CD4-positive, alpha-beta memory T cell (primary cell): ENCODE data around the gene SORCS2. TPM values are rescaled to one million over a fixed set of nuclear protein-coding genes. Genes with fewer than 3 reads are reported as not detected.
A peak's percentile ranks its signal among the peaks of the same experiment; 100 is the strongest.

Source experiments
- CTCF ChIA-PET: fragments of 350-600 bp; sonication (Branson Sonifier 250); formaldehyde crosslinking; loops from one replicate; lab custom pipeline; 2021; ENCODE audit warnings: inconsistent platforms; ENCODE audit not compliant: partially characterized antibody; lab: Charles Lee
- POLR2A ChIA-PET: fragments of 350-600 bp; sonication (Branson Sonifier 250); formaldehyde crosslinking; loops from one replicate; lab custom pipeline; 2021; ENCODE audit not compliant: partially characterized antibody; lab: Charles Lee
- DNase-seq, 5 donors: peaks; one replicate each; pipeline versions ENCODE4 v3.0.0 to v3.0.0-alpha.2; 2020 to 2022; ENCODE audit warnings: mixed read lengths in 1 of 5
- H3K27ac ChIP-seq: one replicate; pipeline ENCODE4 v1.7.0; 2013; ENCODE audit warnings: low read depth, low read length
- H3K27me3 ChIP-seq: 2 replicates; pipeline ENCODE4 v1.7.0; 2013; ENCODE audit warnings: mild to moderate bottlenecking, low read length, moderate library complexity; ENCODE audit not compliant: insufficient read depth
- H3K36me3 ChIP-seq: 2 replicates; pipeline ENCODE4 v1.7.0; 2013; ENCODE audit warnings: mild to moderate bottlenecking, low read length, moderate library complexity; ENCODE audit not compliant: insufficient read depth
- H3K4me1 ChIP-seq: 2 replicates; pipeline ENCODE4 v1.7.0; 2013; ENCODE audit warnings: mild to moderate bottlenecking, low read length, moderate library complexity; ENCODE audit not compliant: insufficient read depth
- H3K4me3 ChIP-seq, 2 donors: one replicate each; pipeline ENCODE4 v1.7.0; 2013; ENCODE audit warnings: low read length in 2 of 2, mild to moderate bottlenecking in 1 of 2
- H3K9me3 ChIP-seq, 2 donors: one replicate each; pipeline ENCODE4 v1.7.0; 2013; ENCODE audit warnings: low read length in 2 of 2, control low read depth in 1 of 2; ENCODE audit not compliant: control insufficient read depth in 1 of 2
- H3K27ac Mint-ChIP-seq, 7 donors: one replicate each; pipeline ENCODE4 v1.8.0; 2020 to 2021; ENCODE audit warnings: mixed read lengths in 7 of 7, mild to moderate bottlenecking in 6 of 7, inconsistent platforms in 3 of 7, moderate library complexity in 3 of 7
- H3K27me3 Mint-ChIP-seq, 2 donors: one replicate each; pipeline ENCODE4 v1.8.0; 2020 to 2021; ENCODE audit warnings: mixed read lengths in 2 of 2
- H3K36me3 Mint-ChIP-seq, 2 donors: one replicate each; pipeline ENCODE4 v1.8.0; 2020 to 2021; ENCODE audit warnings: mixed read lengths in 2 of 2, inconsistent platforms in 1 of 2, mild to moderate bottlenecking in 1 of 2
- H3K4me1 Mint-ChIP-seq, 4 donors: one replicate each; pipeline ENCODE4 v1.8.0; 2020 to 2021; ENCODE audit warnings: mixed read lengths in 4 of 4, mild to moderate bottlenecking in 1 of 4
- H3K4me3 Mint-ChIP-seq, 8 donors: one replicate each; pipeline ENCODE4 v1.8.0; 2020 to 2021; ENCODE audit warnings: mixed read lengths in 8 of 8, mild to moderate bottlenecking in 7 of 8, moderate library complexity in 6 of 8, inconsistent platforms in 3 of 8
- H3K9me3 Mint-ChIP-seq, 8 donors: one replicate each; pipeline ENCODE4 v1.8.0; 2020 to 2021; ENCODE audit warnings: mixed read lengths in 8 of 8, mild to moderate bottlenecking in 5 of 8, inconsistent platforms in 3 of 8, moderate library complexity in 1 of 8
- intact Hi-C: fragments of 100-400 bp; cut with micrococcal nuclease; formaldehyde crosslinking; loops from one replicate; pipeline ENCODE4 v1.15.1; 2023
- polyA plus RNA-seq, 2 donors: library from polyadenylated mRNA; unstranded; fragments of 300-500 nt; fragmentation: Illumina TruSeq; gene quantifications; one replicate each; pipeline ENCODE4 v1.2.3, GENCODE V29; 2021
- total RNA-seq, 2 experiments: library from RNA; stranded (reverse); gene quantifications; one replicate each; pipeline ENCODE4 v1.2.3, GENCODE V29; 2021

Gene SORCS2
- total and polyA plus RNA-seq, 4 experiments from 2014 or later, result not detected

- H3K36me3 ChIP-seq, result no peaks in the 10 kb centered on the region
- no peaks in the 10 kb centered on the region for H3K9me3 ChIP-seq
- no peak overlapping the region for H3K27ac ChIP-seq
- intact Hi-C loops, result no loop called here
- Mint-ChIP-seq H3K36me3 (no peaks in the 10 kb centered on the region), H3K27ac (no peak overlapping the region), H3K27me3 (peaks cover 0 to 1% of the 10 kb centered on the region in 2 donors), H3K4me1 (no peaks in the 10 kb centered on the region), H3K4me3 (no peak overlapping the region), H3K9me3 (peaks cover 0 to 3% (median 0%) of the 10 kb centered on the region in 8 donors)
- no peak overlapping the region for H3K4me3 ChIP-seq
- ChIA-PET CTCF (no interaction called here), POLR2A (no interaction called here)
- no peaks in the 10 kb centered on the region for H3K27me3 ChIP-seq
- no peak for DNase-seq
- H3K4me1 ChIP-seq, result no peaks in the 10 kb centered on the region
Observed at GRCh38 chr4:7565483-7565882, 373.1 kb downstream of the SORCS2 start.

GRCh38 chr4:7569810-7570783 is 377.8 kb downstream of the SORCS2 start:
- H3K27me3 ChIP-seq, result no peaks in the 10 kb centered on the region
- DNase-seq, result no peak
- H3K36me3 ChIP-seq, result no peaks in the 10 kb centered on the region
- H3K27ac ChIP-seq, result no peak overlapping the region
- POLR2A ChIA-PET, result no interaction called here
- Mint-ChIP-seq H3K27me3 (peaks cover 1 to 6% of the 10 kb centered on the region in 2 donors), H3K4me1 (no peaks in the 10 kb centered on the region), H3K36me3 (no peaks in the 10 kb centered on the region), H3K9me3 (peaks cover 0 to 7% (median 3%) of the 10 kb centered on the region in 8 donors), H3K27ac (no peak overlapping the region), H3K4me3 (no peak overlapping the region)
- H3K9me3 ChIP-seq, result no peaks in the 10 kb centered on the region
- intact Hi-C loops, result no loop called here
- H3K4me1 ChIP-seq, result no peaks in the 10 kb centered on the region
- CTCF ChIA-PET, result no interaction called here
- no peak overlapping the region for H3K4me3 ChIP-seq

- H3K27me3 ChIP-seq, result no peaks in the 10 kb centered on the region
- POLR2A ChIA-PET, result no interaction called here
- no peaks in the 10 kb centered on the region for H3K4me1 ChIP-seq
- H3K9me3 ChIP-seq, result peaks cover 0 to 5% of the 10 kb centered on the region in 2 donors
- CTCF ChIA-PET, result no interaction called here
- Mint-ChIP-seq H3K4me1 (no peaks in the 10 kb centered on the region), H3K27ac (peak overlapping the region in 1 of 7 donors; percentile 15), H3K27me3 (peaks cover 1 to 6% of the 10 kb centered on the region in 2 donors), H3K9me3 (peaks cover 0 to 13% (median 9%) of the 10 kb centered on the region in 8 donors), H3K4me3 (no peak overlapping the region), H3K36me3 (no peaks in the 10 kb centered on the region)
- no peaks in the 10 kb centered on the region for H3K36me3 ChIP-seq
- intact Hi-C loops, result no loop called here
- H3K27ac ChIP-seq, result no peak overlapping the region
- no peak for DNase-seq
- H3K4me3 ChIP-seq, result no peak overlapping the region
Observed at GRCh38 chr4:7571001-7571400, 378.7 kb downstream of the SORCS2 start.

- Histone ChIP-seq H3K36me3 (no peaks in the 10 kb centered on the region), H3K9me3 (peaks cover 0 to 11% of the 10 kb centered on the region in 2 donors), H3K4me3 (no peak overlapping the region), H3K27me3 (no peaks in the 10 kb centered on the region), H3K4me1 (no peaks in the 10 kb centered on the region), H3K27ac (no peak overlapping the region)
- intact Hi-C loops, result no loop called here
- DNase-seq, result no peak
- Mint-ChIP-seq H3K4me3 (no peak overlapping the region), H3K27me3 (peaks cover 1 to 6% of the 10 kb centered on the region in 2 donors), H3K36me3 (peaks cover 0 to 1% of the 10 kb centered on the region in 2 donors), H3K27ac (no peak overlapping the region), H3K4me1 (no peaks in the 10 kb centered on the region), H3K9me3 (peaks cover 0 to 20% (median 14%) of the 10 kb centered on the region in 8 donors)
- ChIA-PET POLR2A (no interaction called here), CTCF (interaction anchor here (0.6 kb wide), 1 partner anchor 230 kb away, joined by 3 read pairs; no protein-coding TSS in a partner anchor)
Observed at GRCh38 chr4:7571701-7572100, 379.4 kb downstream of the SORCS2 start.

GRCh38 chr4:7572894-7573293 is 380.6 kb downstream of the SORCS2 start:
- H3K4me1 ChIP-seq, result no peaks in the 10 kb centered on the region
- H3K9me3 ChIP-seq, result peaks cover 0 to 17% of the 10 kb centered on the region in 2 donors
- H3K4me3 ChIP-seq, result no peak overlapping the region
- DNase-seq, result no peak
- CTCF ChIA-PET, result no interaction called here
- H3K27me3 ChIP-seq, result no peaks in the 10 kb centered on the region
- H3K4me1 Mint-ChIP-seq, result no peaks in the 10 kb centered on the region
- no peak overlapping the region for H3K27ac Mint-ChIP-seq
- H3K36me3 ChIP-seq, result no peaks in the 10 kb centered on the region
- H3K9me3 Mint-ChIP-seq, result peaks cover 4 to 32% (median 25%) of the 10 kb centered on the region in 8 donors
- POLR2A ChIA-PET, result no interaction called here
- no peak overlapping the region for H3K27ac ChIP-seq
- no peak overlapping the region for H3K4me3 Mint-ChIP-seq
- intact Hi-C loops, result no loop called here
- peaks cover 0 to 4% of the 10 kb centered on the region in 2 donors for H3K36me3 Mint-ChIP-seq
- H3K27me3 Mint-ChIP-seq, result peaks cover 1 to 6% of the 10 kb centered on the region in 2 donors

- Histone ChIP-seq H3K4me1 (no peaks in the 10 kb centered on the region), H3K9me3 (peaks cover 0 to 25% of the 10 kb centered on the region in 2 donors), H3K36me3 (no peaks in the 10 kb centered on the region), H3K27me3 (no peaks in the 10 kb centered on the region), H3K4me3 (no peak overlapping the region), H3K27ac (no peak overlapping the region)
- Mint-ChIP-seq H3K36me3 (peaks cover 0 to 4% of the 10 kb centered on the region in 2 donors), H3K4me3 (no peak overlapping the region), H3K9me3 (peaks cover 4 to 40% (median 32%) of the 10 kb centered on the region in 8 donors), H3K27ac (no peak overlapping the region), H3K27me3 (peaks cover 0 to 6% of the 10 kb centered on the region in 2 donors), H3K4me1 (no peaks in the 10 kb centered on the region)
- intact Hi-C loops, result no loop called here
- ChIA-PET CTCF (no interaction called here), POLR2A (no interaction called here)
- no peak for DNase-seq
Observed at GRCh38 chr4:7573576-7574091, 381.3 kb downstream of the SORCS2 start.

GRCh38 chr4:7574287-7575014 is 382.1 kb downstream of the SORCS2 start:
- H3K9me3 ChIP-seq, result peaks cover 0 to 25% of the 10 kb centered on the region in 2 donors
- no peak for DNase-seq
- CTCF ChIA-PET, result no interaction called here

More at GRCh38 chr4:7574287-7575014, 382.1 kb downstream of the SORCS2 start:
- Mint-ChIP-seq H3K9me3 (peaks cover 4 to 46% (median 38%) of the 10 kb centered on the region in 8 donors), H3K4me3 (no peak overlapping the region), H3K36me3 (peaks cover 3 to 4% of the 10 kb centered on the region in 2 donors), H3K27me3 (peaks cover 0 to 6% of the 10 kb centered on the region in 2 donors), H3K4me1 (no peaks in the 10 kb centered on the region), H3K27ac (no peak overlapping the region)
- Histone ChIP-seq H3K27me3 (no peaks in the 10 kb centered on the region), H3K27ac (no peak overlapping the region), H3K4me1 (no peaks in the 10 kb centered on the region), H3K36me3 (no peaks in the 10 kb centered on the region), H3K4me3 (no peak overlapping the region)
- intact Hi-C loops, result no loop called here
- POLR2A ChIA-PET, result no interaction called here
